Activated CD4-positive, alpha-beta T cell treated with anti-CD3 and anti-CD28 coated beads, Interleukin-10, Interleukin-2, amounts not matched to agents 100 ng/mL and 50 ng/mL, durations not matched to agents 16 hours and 8 hours (primary cell): ENCODE measurements around the gene STARD5.
"Not testable (repeated sequence)": the region's sequence is repeated elsewhere in the genome, so short reads cannot be mapped to it uniquely, and the experiment has no call there.

Experiments used
- DNase-seq: peaks from one replicate; pipeline ENCODE4 v3.0.0-alpha.2; 2020

Gene STARD5

GRCh38 chr15:81336568-81336967 is 12.6 kb upstream of the STARD5 start:
- peak; percentile 45 for DNase-seq

DNA sequence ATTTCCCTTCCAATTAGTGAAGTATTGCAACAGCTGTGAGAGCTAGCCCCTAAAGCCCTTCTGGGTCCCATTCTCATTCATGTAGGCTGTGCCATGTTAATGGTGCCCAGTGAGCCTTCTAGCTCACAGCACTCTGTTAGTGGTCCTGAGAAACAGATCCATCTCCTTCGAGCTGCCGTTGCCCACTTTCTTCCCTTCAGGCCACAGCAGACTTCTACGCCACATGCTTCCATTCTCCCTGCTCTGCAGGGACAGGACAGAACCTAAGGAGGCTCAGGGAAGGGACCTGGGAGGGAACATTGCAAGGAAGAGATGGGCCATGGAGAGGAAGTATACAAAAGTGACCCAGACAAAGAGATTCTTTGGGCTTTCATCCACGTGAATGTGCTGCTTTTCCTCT is 11.7 kb upstream of the STARD5 start:
- no peak for DNase-seq

- no peak for DNase-seq
Observed at GRCh38 chr15:81334768-81335435, 11.0 kb upstream of the STARD5 start.

DNA sequence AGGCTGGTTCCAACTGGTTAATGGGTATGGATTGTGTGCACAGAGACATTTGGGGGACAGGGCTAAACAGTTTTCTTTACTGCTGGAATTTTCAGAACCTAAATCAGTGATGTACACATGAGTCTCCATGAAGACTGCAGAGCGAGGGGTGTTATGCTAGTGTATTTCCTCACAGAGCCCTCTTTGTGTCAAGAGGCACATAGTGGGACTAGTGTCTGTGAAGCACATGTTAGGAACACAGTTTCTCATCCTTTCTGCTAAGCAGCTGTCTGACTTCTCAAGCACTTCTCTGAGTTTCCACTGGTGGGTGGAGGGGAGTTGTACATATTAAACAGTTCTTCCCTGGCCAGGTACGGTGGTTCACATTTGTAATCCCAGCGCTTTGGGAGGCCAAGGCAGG is 9.4 kb upstream of the STARD5 start:
- DNase-seq = no peak

- DNase-seq = no peak
Observed at GRCh38 chr15:81332326-81332725, 8.4 kb upstream of the STARD5 start.

DNA sequence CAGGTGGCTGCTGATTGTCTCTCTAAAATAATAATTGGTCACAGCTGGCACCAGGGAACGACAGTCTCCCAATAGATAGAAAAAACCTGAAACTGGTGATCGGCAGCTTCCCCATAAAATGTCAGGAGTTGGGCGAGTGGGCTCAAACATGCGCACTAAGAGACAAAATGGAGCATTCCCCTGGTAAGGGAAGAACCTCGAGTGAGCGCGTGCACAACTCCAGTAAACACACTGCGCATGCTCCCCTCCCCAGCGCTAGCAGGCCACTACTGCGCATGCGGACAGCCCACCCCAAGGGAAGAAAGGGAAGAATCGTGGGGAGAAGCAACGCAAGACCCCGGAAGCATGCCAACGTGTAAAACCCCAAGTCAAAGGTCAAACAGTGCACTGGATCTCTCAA is 7.7 kb upstream of the STARD5 start:
- no peak for DNase-seq

DNA sequence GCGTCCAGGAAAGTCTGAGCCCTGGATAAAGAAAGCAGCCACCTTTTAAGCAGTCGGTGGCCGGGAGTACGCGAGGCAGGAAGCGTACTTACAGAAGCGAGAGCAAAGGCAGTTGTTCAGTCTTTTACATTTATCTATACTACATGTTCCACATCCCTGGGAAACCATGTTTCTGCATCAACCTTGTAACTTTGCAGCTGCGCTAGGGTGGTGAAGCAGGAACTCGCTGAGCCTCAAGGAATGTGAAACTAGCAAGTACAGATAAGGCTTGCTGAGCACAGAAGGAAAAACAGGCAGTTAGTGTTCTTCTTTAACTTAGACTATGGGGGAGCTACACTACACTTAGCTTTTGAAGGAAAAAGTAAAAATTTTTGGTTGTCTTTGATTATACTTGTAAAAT is 7.2 kb upstream of the STARD5 start:
- not testable (repeated sequence) for DNase-seq

DNA sequence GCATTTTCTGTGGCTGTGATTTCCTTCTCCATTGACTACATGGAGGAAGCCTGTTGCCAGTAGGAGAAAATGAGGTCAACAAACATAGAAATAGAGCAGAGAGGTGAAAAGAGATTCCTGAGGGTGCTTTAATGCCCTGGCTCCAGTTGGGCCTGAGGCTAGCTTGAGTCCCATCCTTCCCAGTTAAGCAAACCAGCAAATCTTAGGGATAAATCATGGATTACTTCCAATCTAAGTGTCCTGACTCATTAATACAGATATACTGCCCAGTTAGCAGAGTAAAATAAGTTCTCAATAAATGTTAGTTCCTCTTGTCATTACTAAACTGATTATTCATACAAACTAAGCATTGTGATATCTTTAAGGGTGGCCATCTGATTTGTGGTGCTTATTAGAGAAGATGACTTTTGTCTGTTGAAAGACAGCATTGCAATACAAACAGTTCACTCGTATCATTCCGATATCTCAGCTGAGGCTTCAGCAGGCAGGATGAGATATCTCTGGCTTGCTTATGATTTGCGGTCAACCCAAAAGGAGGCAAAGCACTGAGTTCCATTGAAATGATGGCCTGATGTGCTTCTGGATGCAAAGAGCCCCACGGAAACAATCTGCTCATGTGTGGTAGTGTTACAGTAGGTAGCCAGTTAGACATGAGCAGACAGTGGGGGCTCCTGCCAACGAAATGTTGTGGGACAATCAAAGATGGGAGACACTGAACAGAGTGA is 6.6 kb upstream of the STARD5 start:
- DNase-seq = no peak

- DNase-seq = no peak
Observed at GRCh38 chr15:81329446-81329845, 5.5 kb upstream of the STARD5 start.

DNA sequence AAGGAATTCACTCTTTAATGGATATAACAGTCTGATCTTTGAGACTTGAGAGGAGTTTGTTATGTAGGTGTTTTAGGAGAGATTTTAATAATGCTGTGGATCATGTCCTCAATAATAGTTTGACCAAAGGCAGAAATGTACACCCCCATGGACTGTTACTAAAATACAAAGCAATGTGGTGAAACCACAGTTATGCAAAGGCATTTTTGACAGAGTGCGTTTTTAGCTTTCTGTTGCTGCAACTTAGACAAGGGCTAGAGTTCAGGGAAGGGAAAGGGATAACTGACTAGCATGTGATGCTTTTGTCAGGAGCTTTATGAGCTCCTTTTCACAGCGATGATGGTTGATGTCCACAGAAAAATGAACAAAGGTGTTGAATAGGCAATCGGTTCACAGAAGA is 3.6 kb upstream of the STARD5 start:
- DNase-seq = no peak

DNA sequence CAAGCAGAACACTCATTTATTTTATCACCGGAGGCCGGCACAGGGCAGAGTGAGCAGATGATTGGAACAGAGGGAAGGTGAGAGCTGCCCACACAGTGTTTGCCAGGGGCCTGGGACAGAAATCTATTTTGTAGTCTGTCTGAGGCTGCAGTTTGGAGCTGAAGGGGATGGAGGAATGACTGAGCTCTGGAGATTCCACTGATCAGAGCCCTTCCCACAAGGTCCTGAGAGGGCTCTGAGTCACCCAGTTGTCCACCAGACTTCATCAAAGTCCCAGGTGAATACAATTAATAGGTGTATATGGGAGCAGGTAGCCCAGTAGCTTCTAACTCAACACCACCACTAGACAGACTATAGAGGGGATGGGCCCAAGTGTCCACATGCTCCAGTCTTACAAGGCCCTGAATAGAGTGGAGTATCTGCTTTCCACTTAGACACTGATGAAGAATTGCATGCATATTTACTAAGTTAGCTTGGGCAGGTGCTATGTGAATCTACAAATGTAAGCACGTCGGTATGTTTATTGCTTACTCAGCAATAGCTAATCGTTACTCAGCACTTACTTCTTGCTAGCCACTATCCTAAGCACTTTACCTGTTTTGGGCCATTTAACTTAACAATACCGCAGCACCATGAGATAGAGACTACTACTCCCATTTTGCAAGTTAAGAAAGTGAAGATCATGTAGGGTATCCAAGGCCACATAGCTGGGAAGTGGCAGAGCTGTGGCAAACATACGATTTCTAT is 2.7 kb upstream of the STARD5 start:
- DNase-seq = no peak

DNA sequence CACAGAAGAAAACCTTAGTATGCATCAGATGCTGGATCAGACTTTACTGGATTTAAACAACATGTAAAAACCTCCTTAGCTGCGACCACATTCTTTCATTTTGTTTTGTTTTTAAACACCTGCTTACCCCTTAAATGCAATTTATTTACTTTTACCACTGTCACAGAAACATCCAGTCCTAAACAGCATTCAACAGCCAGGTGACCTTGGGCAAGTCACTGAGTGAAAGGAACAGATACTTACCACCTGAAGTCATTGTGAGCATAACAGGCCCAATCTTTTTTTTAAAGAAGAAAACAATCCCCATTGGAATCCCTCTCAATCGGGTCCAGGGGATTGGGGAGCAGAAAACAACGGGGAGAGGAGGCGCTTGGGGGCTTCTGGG is 390 bp downstream of the STARD5 start:
- no peak for DNase-seq

DNA sequence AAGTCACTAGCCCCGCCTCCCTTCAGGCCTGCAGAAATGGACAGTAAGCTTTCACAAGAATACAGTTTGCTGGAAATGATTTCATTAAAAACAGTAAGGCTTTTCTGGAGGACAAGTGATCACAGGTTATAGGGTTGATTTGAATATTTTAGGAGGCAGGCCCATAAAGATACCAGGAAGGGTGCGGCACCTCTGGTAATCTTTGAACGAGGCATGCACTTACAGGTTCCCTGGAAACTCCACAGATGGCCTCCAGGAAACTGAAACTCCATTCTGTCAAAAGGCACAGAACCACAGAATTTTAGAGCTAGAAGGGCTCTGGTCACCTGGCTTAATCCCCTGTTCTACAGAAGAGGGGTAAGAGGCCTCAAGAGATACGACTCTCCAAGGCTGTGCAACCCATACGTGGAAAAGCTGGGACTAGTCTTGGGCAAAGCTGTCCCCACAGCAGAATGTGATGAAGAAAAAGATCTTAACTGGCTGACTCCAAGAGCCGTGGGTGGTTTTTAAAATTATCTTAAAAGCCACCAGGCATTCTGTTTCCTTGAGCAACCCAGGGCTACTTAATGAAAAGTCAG is 1.2 kb downstream of the STARD5 start:
- no peak for DNase-seq

DNA sequence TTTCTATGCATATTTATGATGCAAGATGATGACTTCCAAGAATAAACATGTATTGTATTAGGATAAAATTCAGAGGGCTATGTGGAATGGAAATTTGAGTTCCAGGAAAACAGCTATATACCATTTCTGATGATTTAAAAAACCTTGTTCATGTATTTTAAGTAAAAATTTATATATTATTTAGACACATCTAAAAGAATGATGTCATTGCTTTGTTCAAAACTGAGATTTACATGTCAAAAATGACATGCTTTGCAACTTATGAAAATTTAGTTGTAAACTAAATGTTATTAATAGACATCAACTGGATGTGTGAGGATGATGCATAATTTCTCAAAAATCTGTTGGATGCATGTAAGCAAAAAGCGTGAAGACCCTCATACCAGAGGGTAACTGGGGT is 2.3 kb downstream of the STARD5 start:
- no peak for DNase-seq

GRCh38 chr15:81317642-81318017 is 6.3 kb downstream of the STARD5 start:
- DNase-seq = no peak

DNA sequence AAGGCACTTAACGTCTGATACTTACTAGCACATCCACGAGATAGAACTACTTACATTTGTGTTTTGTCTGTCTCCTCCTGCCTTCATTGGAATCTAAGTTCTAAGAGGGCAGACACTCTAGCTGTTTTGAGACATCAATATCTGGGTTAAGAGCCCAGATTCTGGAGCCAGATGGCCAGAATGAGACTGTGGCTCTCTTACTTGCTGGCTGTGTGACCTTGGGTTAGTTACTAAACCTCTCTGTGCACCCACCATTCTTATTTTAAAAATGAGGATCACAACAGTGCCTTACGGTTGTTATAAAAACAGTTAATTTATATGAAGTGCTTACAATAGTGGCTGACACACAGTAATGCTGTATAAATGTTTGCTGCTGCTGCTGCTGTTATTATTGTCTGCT is 7.7 kb downstream of the STARD5 start:
- no peak for DNase-seq

- no peak for DNase-seq
Observed at GRCh38 chr15:81315452-81316175, 8.3 kb downstream of the STARD5 start.

DNA sequence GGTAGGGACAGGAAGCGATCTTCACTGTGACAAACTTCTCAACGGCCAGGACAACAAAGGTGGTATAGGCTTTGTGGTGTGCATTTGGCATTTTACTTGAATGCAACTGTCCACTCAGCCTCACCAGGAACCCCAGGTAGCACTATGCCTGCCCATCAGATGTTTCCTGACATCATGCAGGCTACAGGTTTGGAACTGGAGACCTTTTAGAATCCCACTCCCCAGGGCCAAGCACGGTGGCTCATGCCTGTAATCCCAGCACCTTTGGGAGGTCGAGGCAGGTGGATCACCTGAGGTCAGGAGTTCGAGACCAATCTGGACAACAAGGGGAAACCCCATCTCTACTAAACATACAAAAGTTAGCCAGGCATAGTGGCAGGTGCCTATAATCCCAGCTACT is 9.6 kb downstream of the STARD5 start:
- DNase-seq = no peak

DNA sequence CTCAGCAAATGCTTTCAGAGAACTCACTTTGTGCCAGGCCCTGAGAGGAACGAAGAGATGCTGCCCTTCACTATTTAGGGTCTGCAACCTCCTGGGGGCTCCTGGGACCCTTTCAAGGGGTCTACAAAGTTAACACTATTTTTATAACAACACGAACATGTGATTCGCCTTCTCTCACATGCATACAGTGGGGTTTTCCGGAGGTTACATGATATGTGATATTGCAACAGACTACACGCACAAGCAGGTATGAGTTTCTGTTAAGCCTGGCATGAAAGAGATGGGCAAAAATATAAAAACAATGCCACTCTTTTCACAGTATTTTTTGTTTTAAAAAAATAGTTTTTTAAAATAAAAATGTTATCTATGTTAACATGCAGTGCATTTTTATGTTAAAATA is 10.3 kb downstream of the STARD5 start:
- no peak for DNase-seq

- no peak for DNase-seq
Observed at GRCh38 chr15:81312790-81313543, 11.0 kb downstream of the STARD5 start.

GRCh38 chr15:81311752-81312464 is 12.0 kb downstream of the STARD5 start:
- no peak for DNase-seq

- no peak for DNase-seq
Observed at GRCh38 chr15:81310480-81310879, 13.5 kb downstream of the STARD5 start.
